ENCODE data around the gene PDGFRB. TPM values are rescaled to one million over a fixed set of nuclear protein-coding genes. Genes with fewer than 3 reads are reported as not detected.

Gene PDGFRB
- total RNA-seq, 1 experiment from 2014 or later = 1.8 TPM

- POLR2A ChIA-PET = no interaction called here
- H3K27ac ChIP-seq (ENCODE audit: low read length) = no peak overlapping the region
- H3K36me3 ChIP-seq (ENCODE audit: control insufficient read depth, insufficient read depth, low read length) = no peaks in the 10 kb centered on the region
- no peak overlapping the region for H3K4me3 ChIP-seq (ENCODE audit: low read depth in 2 of 2, low read length in 2 of 2)
- ATAC-seq = no peak
- TF ChIP-seq REST (IDR thresholded peaks at IDR 0.05; ENCODE audit: insufficient read depth in 1 of 2, low read depth in 2 of 2, low read length in 1 of 2) = no peak
- TF ChIP-seq SIN3A (IDR thresholded peaks at IDR 0.05; ENCODE audit: borderline replicate concordance, insufficient read depth, low read depth, low read length) = no peak
- no peak for TF ChIP-seq TCF7L2 (IDR thresholded peaks at IDR 0.05; ENCODE audit: low read depth, low read length)
- TF ChIP-seq CTCF (IDR thresholded peaks at IDR 0.05) = no peak
- TF ChIP-seq POLR2AphosphoS5 (IDR thresholded peaks at IDR 0.05; ENCODE audit: low read depth, low read length) = no peak
- in situ Hi-C loops (cut with HindIII; ENCODE audit: low pct_unique_long_range_greater_than_20kb, low sequenced_read_pairs) (no loop called here), intact Hi-C loops (cut with micrococcal nuclease; ENCODE audit: unreplicated experiment) (no loop called here)
- CTCF ChIA-PET = no interaction called here
- H3K4me1 ChIP-seq (ENCODE audit: control insufficient read depth, insufficient read depth, low read length) = no peaks in the 10 kb centered on the region
- no peak for DNase-seq (ENCODE audit: low read depth, low spot score)
- BruUV-seq (replicated peaks) = no TSS peak
- H3K9me3 ChIP-seq (ENCODE audit: control insufficient read depth, insufficient read depth, low read depth, low read length) = no peaks in the 10 kb centered on the region
- H3K27me3 ChIP-seq (ENCODE audit: control insufficient read depth, insufficient read depth, low read length) = peaks cover under 1% of the 10 kb centered on the region; the same call in 1 of the 2 replicates
Measured at GRCh38 chr5:150202501-150202900, 46.9 kb upstream of the PDGFRB start.

GRCh38 chr5:150197476-150197875 lies 41.8 kb upstream of the PDGFRB start:
- no peak overlapping the region for H3K27ac ChIP-seq (ENCODE audit: low read length)
- TF ChIP-seq SIN3A (IDR thresholded peaks at IDR 0.05; ENCODE audit: borderline replicate concordance, insufficient read depth, low read depth, low read length) (no peak), CTCF (IDR thresholded peaks at IDR 0.05) (no peak), REST (IDR thresholded peaks at IDR 0.05; ENCODE audit: insufficient read depth in 1 of 2, low read depth in 2 of 2, low read length in 1 of 2) (no peak), POLR2AphosphoS5 (IDR thresholded peaks at IDR 0.05; ENCODE audit: low read depth, low read length) (no peak), TCF7L2 (IDR thresholded peaks at IDR 0.05; ENCODE audit: low read depth, low read length) (no peak)
- CTCF ChIA-PET = no interaction called here
- in situ Hi-C loops (cut with HindIII; ENCODE audit: low pct_unique_long_range_greater_than_20kb, low sequenced_read_pairs) (no loop called here), intact Hi-C loops (cut with micrococcal nuclease; ENCODE audit: unreplicated experiment) (no loop called here)
- peaks cover 3% of the 10 kb centered on the region; the same call in 1 of the 2 replicates for H3K27me3 ChIP-seq (ENCODE audit: control insufficient read depth, insufficient read depth, low read length)
- no peaks in the 10 kb centered on the region for H3K36me3 ChIP-seq (ENCODE audit: control insufficient read depth, insufficient read depth, low read length)
- no peaks in the 10 kb centered on the region for H3K9me3 ChIP-seq (ENCODE audit: control insufficient read depth, insufficient read depth, low read depth, low read length)
- no peaks in the 10 kb centered on the region for H3K4me1 ChIP-seq (ENCODE audit: control insufficient read depth, insufficient read depth, low read length)
- BruUV-seq (replicated peaks) = no TSS peak
- POLR2A ChIA-PET = no interaction called here
- DNase-seq (ENCODE audit: low read depth, low spot score) (no peak), ATAC-seq (no peak)
- H3K4me3 ChIP-seq (ENCODE audit: low read depth in 2 of 2, low read length in 2 of 2) = no peak overlapping the region
